GM12875 (cell line): ENCODE results near the gene DUSP16.

Source experiments
- H3K4me3 ChIP-seq: one replicate; pipeline ENCODE4 v1.5.1; 2011; ENCODE audit warnings: low read depth, low read length, control low read depth
- CTCF ChIP-seq: IDR thresholded peaks from 2 replicates; pipeline ENCODE4 v1.5.1; 2011; ENCODE audit warnings: low read depth, mild to moderate bottlenecking, control low read depth, inconsistent platforms, low read length, moderate library complexity, borderline replicate concordance; ENCODE audit not compliant: insufficient read depth

Gene DUSP16

GRCh38 chr12:12542286-12542685 lies 20.4 kb downstream of the DUSP16 start:
- no peak for TF ChIP-seq CTCF
- H3K4me3 ChIP-seq, result no peak overlapping the region

GRCh38 chr12:12541782-12542181 lies 20.9 kb downstream of the DUSP16 start:
- TF ChIP-seq CTCF, result no peak
- H3K4me3 ChIP-seq, result no peak overlapping the region

- TF ChIP-seq CTCF, result no peak
- no peak overlapping the region for H3K4me3 ChIP-seq
Measured at GRCh38 chr12:12540261-12541013, 22.2 kb downstream of the DUSP16 start.

- TF ChIP-seq CTCF, result no peak
- no peak overlapping the region for H3K4me3 ChIP-seq
Measured at GRCh38 chr12:12539028-12539810, 23.4 kb downstream of the DUSP16 start.

- no peak for TF ChIP-seq CTCF
- no peak overlapping the region for H3K4me3 ChIP-seq
Measured at GRCh38 chr12:12538535-12538934, 24.1 kb downstream of the DUSP16 start.

GRCh38 chr12:12537421-12537820 lies 25.2 kb downstream of the DUSP16 start:
- no peak for TF ChIP-seq CTCF
- no peak overlapping the region for H3K4me3 ChIP-seq

- no peak for TF ChIP-seq CTCF
- H3K4me3 ChIP-seq, result no peak overlapping the region
Measured at GRCh38 chr12:12534975-12535374, 27.7 kb downstream of the DUSP16 start.
